Measurements from ENCODE around the gene MEF2C.

The MEF2C gene

GRCh38 chr5:88840495-88840894 lies 42.5 kb downstream of the MEF2C start:
- DNase-seq: no peak
- Mint-ChIP-seq H3K27ac (no peak overlapping the region), H3K36me3 (ENCODE audit: low read depth) (no peaks in the 10 kb centered on the region), H3K4me3 (no peak overlapping the region), H3K4me1 (no peaks in the 10 kb centered on the region), H3K9me3 (no peaks in the 10 kb centered on the region), H3K27me3 (ENCODE audit: low read depth, poor library complexity) (peaks cover 9% of the 10 kb centered on the region)
- TF ChIP-seq CTCF (IDR thresholded peaks at IDR 0.05): no peak

GRCh38 chr5:88839238-88839637 lies 43.7 kb downstream of the MEF2C start:
- H3K4me3 Mint-ChIP-seq: no peak overlapping the region
- no peak for TF ChIP-seq CTCF (IDR thresholded peaks at IDR 0.05)

GRCh38 chr5:88838500-88838899 lies 44.5 kb downstream of the MEF2C start:
- no peak for TF ChIP-seq CTCF (IDR thresholded peaks at IDR 0.05)
- Mint-ChIP-seq H3K4me3 (no peak overlapping the region), H3K36me3 (ENCODE audit: low read depth) (no peaks in the 10 kb centered on the region), H3K4me1 (no peaks in the 10 kb centered on the region), H3K9me3 (no peaks in the 10 kb centered on the region), H3K27me3 (ENCODE audit: low read depth, poor library complexity) (peaks cover 4% of the 10 kb centered on the region), H3K27ac (no peak overlapping the region)
- no peak for DNase-seq

More at GRCh38 chr5:88839238-88839637, 43.7 kb downstream of the MEF2C start:
- DNase-seq: no peak
- Mint-ChIP-seq H3K27me3 (ENCODE audit: low read depth, poor library complexity) (peaks cover 9% of the 10 kb centered on the region), H3K4me1 (no peaks in the 10 kb centered on the region), H3K9me3 (no peaks in the 10 kb centered on the region), H3K27ac (no peak overlapping the region), H3K36me3 (ENCODE audit: low read depth) (no peaks in the 10 kb centered on the region)

GRCh38 chr5:88837817-88838216 lies 45.2 kb downstream of the MEF2C start:
- Mint-ChIP-seq H3K27ac (no peak overlapping the region), H3K27me3 (ENCODE audit: low read depth, poor library complexity) (peaks cover 6% of the 10 kb centered on the region), H3K4me3 (no peak overlapping the region), H3K9me3 (no peaks in the 10 kb centered on the region), H3K36me3 (ENCODE audit: low read depth) (no peaks in the 10 kb centered on the region), H3K4me1 (no peaks in the 10 kb centered on the region)
- no peak for TF ChIP-seq CTCF (IDR thresholded peaks at IDR 0.05)
- no peak for DNase-seq

GRCh38 chr5:88837222-88837621 lies 45.8 kb downstream of the MEF2C start:
- no peak overlapping the region for H3K4me3 Mint-ChIP-seq
- H3K27ac Mint-ChIP-seq: no peak overlapping the region
- no peak for TF ChIP-seq CTCF (IDR thresholded peaks at IDR 0.05)
- H3K27me3 Mint-ChIP-seq (ENCODE audit: low read depth, poor library complexity): peaks cover 6% of the 10 kb centered on the region
- no peaks in the 10 kb centered on the region for H3K9me3 Mint-ChIP-seq
- no peak for DNase-seq
- no peaks in the 10 kb centered on the region for H3K4me1 Mint-ChIP-seq
- no peaks in the 10 kb centered on the region for H3K36me3 Mint-ChIP-seq (ENCODE audit: low read depth)

- Mint-ChIP-seq H3K27me3 (ENCODE audit: low read depth, poor library complexity) (peaks cover 6% of the 10 kb centered on the region), H3K4me1 (no peaks in the 10 kb centered on the region), H3K9me3 (no peaks in the 10 kb centered on the region), H3K4me3 (no peak overlapping the region), H3K27ac (peak overlapping the region; percentile 21), H3K36me3 (ENCODE audit: low read depth) (no peaks in the 10 kb centered on the region)
- no peak for DNase-seq
- TF ChIP-seq CTCF (IDR thresholded peaks at IDR 0.05): no peak
Observed at GRCh38 chr5:88836195-88836838, 46.7 kb downstream of the MEF2C start.
